OCI-LY7 (cell line): ENCODE data around the gene AREG. TPM values are rescaled to one million over a fixed set of nuclear protein-coding genes. Genes with fewer than 3 reads are reported as not detected.

Experiments
- BruUV-seq: library from RNA; stranded (reverse); fragments of 400-500 nt; replicated peaks from 2 replicates; lab custom pipeline; 2021; lab: Mats Ljungman, UMichigan
- CTCF ChIA-PET: fragments of 300-600 bp; sonication (Branson Sonifier 250); formaldehyde crosslinking; loops from one replicate; lab custom pipeline; 2022; ENCODE audit warnings: antibody characterized with exemption; ENCODE audit not compliant: unreplicated experiment; lab: Charles Lee
- POLR2A ChIA-PET: fragments of 300-600 bp; sonication (Branson Sonifier 250); formaldehyde crosslinking; loops from one replicate; lab custom pipeline; 2022; ENCODE audit warnings: antibody characterized with exemption; lab: Charles Lee
- DNase-seq: peaks from one replicate; pipeline ENCODE4 v3.0.0-alpha.2; 2015; ENCODE audit warnings: low spot score
- H2AFZ ChIP-seq: fragments of 200-600 bp; sonication (generic), shearing (Covaris generic); 2 replicates; pipeline ENCODE4 v1.6.1; 2014; ENCODE audit warnings: mild to moderate bottlenecking, antibody characterized with exemption, low read length, moderate library complexity
- H3K27ac ChIP-seq: fragments of 200-600 bp; sonication (generic); 2 replicates; pipeline ENCODE4 v1.5.1; 2014; ENCODE audit warnings: mixed run types, low read depth, mild to moderate bottlenecking, moderate library complexity, low read length, inconsistent platforms; ENCODE audit not compliant: poor library complexity, severe bottlenecking
- H3K36me3 ChIP-seq: fragments of 200-600 bp; sonication (generic); 2 replicates; pipeline ENCODE4 v1.6.1; 2014; ENCODE audit warnings: mild to moderate bottlenecking, antibody characterized with exemption, low read length, moderate library complexity, mixed read lengths; ENCODE audit not compliant: insufficient read depth
- H3K4me1 ChIP-seq: fragments of 200-600 bp; sonication (generic); 2 replicates; pipeline ENCODE4 v1.5.1; 2014; ENCODE audit warnings: mild to moderate bottlenecking, low read length; ENCODE audit not compliant: insufficient read depth, poor library complexity, severe bottlenecking
- H3K4me2 ChIP-seq: fragments of 200-600 bp; sonication (generic); 2 replicates; pipeline ENCODE4 v1.6.1; 2014; ENCODE audit warnings: mild to moderate bottlenecking, low read length
- H3K4me3 ChIP-seq: fragments of 200-600 bp; sonication (generic); 2 replicates; pipeline ENCODE4 v1.5.1; 2014; ENCODE audit warnings: mild to moderate bottlenecking, low read depth, low read length; ENCODE audit not compliant: poor library complexity, severe bottlenecking
- H3K79me2 ChIP-seq: fragments of 200-600 bp; sonication (generic); 2 replicates; pipeline ENCODE4 v1.6.1; 2016; ENCODE audit warnings: low read depth, mild to moderate bottlenecking, low read length, moderate library complexity, mixed read lengths; ENCODE audit not compliant: insufficient read depth
- H3K9me2 ChIP-seq: fragments of 200-600 bp; sonication (generic); 2 replicates; pipeline ENCODE4 v1.6.1; 2016; ENCODE audit warnings: mild to moderate bottlenecking, low read length, mixed read lengths; ENCODE audit not compliant: insufficient read depth
- H3K9me3 ChIP-seq: fragments of 200-600 bp; sonication (generic); 2 replicates; pipeline ENCODE4 v1.6.1; 2014; ENCODE audit warnings: mild to moderate bottlenecking, mixed run types, low read length, mixed read lengths
- H4K20me1 ChIP-seq: fragments of 200-600 bp; sonication (generic); 2 replicates; pipeline ENCODE4 v1.6.1; 2014; ENCODE audit warnings: mild to moderate bottlenecking, antibody characterized with exemption, low read length, moderate library complexity, mixed read lengths; ENCODE audit not compliant: insufficient read depth
- EZH2phosphoT487 ChIP-seq: fragments of 200-600 bp; sonication (generic); IDR thresholded peaks from 2 replicates; pipeline ENCODE4 v1.6.1; 2018; ENCODE audit warnings: low read depth, borderline replicate concordance, mild to moderate bottlenecking, mixed run types, antibody characterized with exemption, low read length, moderate library complexity, mixed read lengths
- intact Hi-C: fragments of 100-400 bp; cut with micrococcal nuclease; formaldehyde crosslinking; loops from one replicate; pipeline ENCODE4 v1.10.0; 2022; ENCODE audit not compliant: unreplicated experiment
- total RNA-seq, 2 experiments: library from RNA; depleted of rRNA in 1 of 2; stranded (reverse); fragments of >200 nt in 1 of 2; shearing (Covaris generic) in 1 of 2; gene quantifications; 2 replicates each; pipeline ENCODE4 v1.2.3, GENCODE V29; 2014 to 2022
- TF ChIP-seq, protein P1 (sequence below): fragments of 200-600 bp; sonication (generic); conservative IDR thresholded peaks from 2 replicates; pipeline ENCODE4 v1.5.1; 2014; ENCODE audit warnings: mild to moderate bottlenecking, antibody characterized with exemption, low read length, moderate library complexity, mixed read lengths

AREG gene
- total RNA-seq, 2 experiments from 2014 or later: not detected

DNA sequence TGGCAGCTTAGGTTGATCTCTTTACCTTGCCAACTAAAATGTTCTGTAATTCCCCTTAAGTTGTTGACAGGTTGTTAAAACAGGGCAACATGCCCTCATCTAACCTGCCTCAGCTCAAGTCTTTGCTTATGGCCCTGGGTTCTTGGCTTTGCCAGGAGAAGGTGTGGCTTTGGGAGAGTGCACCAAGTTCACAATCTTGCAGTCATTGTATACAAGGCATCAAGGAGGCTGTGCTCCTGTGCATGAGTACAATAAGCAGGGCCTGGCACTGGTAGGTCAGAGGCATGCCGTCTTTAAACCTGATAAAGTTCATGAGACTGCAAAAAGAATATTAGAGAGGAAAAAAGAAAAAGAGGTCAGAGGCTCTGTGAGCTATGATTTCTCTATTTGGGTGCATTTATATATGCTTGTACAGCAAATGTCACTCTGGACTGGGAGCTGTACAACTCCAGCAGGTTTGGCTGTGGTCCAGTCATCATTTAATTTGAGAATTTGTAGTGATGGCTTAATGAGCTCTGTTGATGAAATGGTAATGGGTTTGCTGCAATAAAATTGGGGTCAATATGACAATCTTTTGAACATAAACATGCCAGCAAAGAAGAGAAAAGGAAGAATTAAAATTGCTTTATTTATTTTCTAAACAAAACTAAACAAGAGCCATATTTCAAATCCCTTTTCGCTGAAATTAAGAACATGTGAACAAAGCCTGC, 30.3 kb downstream of the AREG start:
- POLR2A ChIA-PET: interaction anchor here (0.8 to 1.6 kb wide), 2 partner anchors 13 to 18 kb away, joined by 3 to 5 read pairs; no protein-coding TSS in a partner anchor
- TF ChIP-seq, protein P1, sequence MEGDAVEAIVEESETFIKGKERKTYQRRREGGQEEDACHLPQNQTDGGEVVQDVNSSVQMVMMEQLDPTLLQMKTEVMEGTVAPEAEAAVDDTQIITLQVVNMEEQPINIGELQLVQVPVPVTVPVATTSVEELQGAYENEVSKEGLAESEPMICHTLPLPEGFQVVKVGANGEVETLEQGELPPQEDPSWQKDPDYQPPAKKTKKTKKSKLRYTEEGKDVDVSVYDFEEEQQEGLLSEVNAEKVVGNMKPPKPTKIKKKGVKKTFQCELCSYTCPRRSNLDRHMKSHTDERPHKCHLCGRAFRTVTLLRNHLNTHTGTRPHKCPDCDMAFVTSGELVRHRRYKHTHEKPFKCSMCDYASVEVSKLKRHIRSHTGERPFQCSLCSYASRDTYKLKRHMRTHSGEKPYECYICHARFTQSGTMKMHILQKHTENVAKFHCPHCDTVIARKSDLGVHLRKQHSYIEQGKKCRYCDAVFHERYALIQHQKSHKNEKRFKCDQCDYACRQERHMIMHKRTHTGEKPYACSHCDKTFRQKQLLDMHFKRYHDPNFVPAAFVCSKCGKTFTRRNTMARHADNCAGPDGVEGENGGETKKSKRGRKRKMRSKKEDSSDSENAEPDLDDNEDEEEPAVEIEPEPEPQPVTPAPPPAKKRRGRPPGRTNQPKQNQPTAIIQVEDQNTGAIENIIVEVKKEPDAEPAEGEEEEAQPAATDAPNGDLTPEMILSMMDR: no peak
- TF ChIP-seq EZH2phosphoT487: no peak
- CTCF ChIA-PET: no interaction called here

DNA sequence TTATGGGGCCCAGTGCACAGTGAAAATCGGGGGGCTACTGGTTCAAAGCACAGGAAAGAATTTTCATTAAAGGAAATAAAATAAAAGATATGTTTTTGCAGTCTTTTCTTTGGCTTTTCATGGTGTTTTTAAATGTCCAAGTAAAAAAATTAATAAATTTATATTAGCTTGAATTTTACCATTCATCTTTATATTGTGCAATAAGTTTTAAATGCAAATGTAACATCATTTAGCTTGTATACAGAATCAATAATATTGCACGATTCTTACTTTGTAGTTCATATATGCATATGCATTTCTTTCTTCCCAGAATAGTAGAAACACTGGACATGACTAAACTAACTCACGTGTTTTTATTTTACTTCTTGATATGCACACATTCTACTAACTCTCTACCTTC, 31.0 kb downstream of the AREG start:
- ChIA-PET CTCF (no interaction called here), POLR2A (interaction anchor here (0.8 to 1.6 kb wide), 2 partner anchors 14 to 18 kb away, joined by 3 to 5 read pairs; no protein-coding TSS in a partner anchor)
- DNase-seq: no peak
- Histone ChIP-seq H2AFZ (no peak overlapping the region), H3K27ac (no peak overlapping the region), H3K9me2 (no peaks in the 10 kb centered on the region), H3K4me3 (no peak overlapping the region), H3K4me2 (no peak overlapping the region), H3K9me3 (no peaks in the 10 kb centered on the region), H3K79me2 (no peaks in the 10 kb centered on the region), H4K20me1 (no peaks in the 10 kb centered on the region), H3K36me3 (no peaks in the 10 kb centered on the region), H3K4me1 (no peaks in the 10 kb centered on the region)
- TF ChIP-seq, protein P1: no peak
- no peak for TF ChIP-seq EZH2phosphoT487
- no TSS peak for BruUV-seq
- intact Hi-C loops: no loop called here

More for the DNA sequence above, 30.3 kb downstream of the AREG start:
- H3K4me2 ChIP-seq: no peak overlapping the region
- no peak overlapping the region for H3K4me3 ChIP-seq
- no peaks in the 10 kb centered on the region for H3K4me1 ChIP-seq
- H3K36me3 ChIP-seq: no peaks in the 10 kb centered on the region
- H3K79me2 ChIP-seq: no peaks in the 10 kb centered on the region
- BruUV-seq: no TSS peak
- no peaks in the 10 kb centered on the region for H3K9me2 ChIP-seq
- intact Hi-C loops: no loop called here
- H4K20me1 ChIP-seq: no peaks in the 10 kb centered on the region
- DNase-seq: no peak
- no peak overlapping the region for H2AFZ ChIP-seq
- no peaks in the 10 kb centered on the region for H3K9me3 ChIP-seq
- no peak overlapping the region for H3K27ac ChIP-seq

DNA sequence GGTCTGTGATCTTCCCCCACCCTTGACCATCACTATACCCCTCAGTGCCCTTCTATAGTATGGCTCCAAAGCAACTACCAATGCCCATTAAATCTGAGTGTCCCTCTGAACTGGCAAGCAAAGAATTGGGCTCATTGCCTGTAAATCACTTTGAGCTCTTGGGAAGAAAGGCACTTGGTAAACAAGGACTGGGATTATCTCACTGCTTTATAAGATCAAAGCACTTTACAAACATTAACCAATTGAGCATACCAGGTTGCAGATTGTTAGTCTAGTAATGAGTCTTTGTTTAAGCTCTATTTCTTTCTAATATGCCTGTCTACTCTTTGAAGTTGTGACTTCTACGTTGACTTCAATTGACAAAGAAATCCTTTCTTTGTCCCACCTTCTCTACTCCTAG, 34.1 kb downstream of the AREG start:
- no TSS peak for BruUV-seq
- POLR2A ChIA-PET: interaction anchor here (0.6 to 1.3 kb wide), 2 partner anchors 23 to 102 kb away, joined by 3 read pairs; no protein-coding TSS in a partner anchor

More for the DNA sequence above, 34.1 kb downstream of the AREG start:
- H4K20me1 ChIP-seq: no peaks in the 10 kb centered on the region
- H3K36me3 ChIP-seq: no peaks in the 10 kb centered on the region
- H3K9me2 ChIP-seq: no peaks in the 10 kb centered on the region
- TF ChIP-seq, protein P1: no peak
- TF ChIP-seq EZH2phosphoT487: no peak
- H3K9me3 ChIP-seq: no peaks in the 10 kb centered on the region
- H2AFZ ChIP-seq: no peak overlapping the region
- no peak overlapping the region for H3K4me3 ChIP-seq
- no peaks in the 10 kb centered on the region for H3K4me1 ChIP-seq
- H3K27ac ChIP-seq: no peak overlapping the region
- CTCF ChIA-PET: no interaction called here
- no peak for DNase-seq
- intact Hi-C loops: no loop called here
- H3K4me2 ChIP-seq: no peak overlapping the region
- H3K79me2 ChIP-seq: no peaks in the 10 kb centered on the region
